GM10266 (cell line): ENCODE data around the gene AGPAT2.
"Not testable (repeated sequence)": the region's sequence is repeated elsewhere in the genome, so short reads cannot be mapped to it uniquely, and the experiment has no call there.

Experiments
- DNase-seq: peaks from one replicate; pipeline ENCODE4 v3.0.0; 2012; ENCODE audit errors: extremely low spot score
- CTCF ChIP-seq: IDR thresholded peaks from 2 replicates; pipeline ENCODE4 v1.5.1; 2012; ENCODE audit warnings: mild to moderate bottlenecking, low read depth; ENCODE audit not compliant: control insufficient read depth, insufficient read depth; ENCODE audit errors: missing control alignments

AGPAT2 gene

DNA sequence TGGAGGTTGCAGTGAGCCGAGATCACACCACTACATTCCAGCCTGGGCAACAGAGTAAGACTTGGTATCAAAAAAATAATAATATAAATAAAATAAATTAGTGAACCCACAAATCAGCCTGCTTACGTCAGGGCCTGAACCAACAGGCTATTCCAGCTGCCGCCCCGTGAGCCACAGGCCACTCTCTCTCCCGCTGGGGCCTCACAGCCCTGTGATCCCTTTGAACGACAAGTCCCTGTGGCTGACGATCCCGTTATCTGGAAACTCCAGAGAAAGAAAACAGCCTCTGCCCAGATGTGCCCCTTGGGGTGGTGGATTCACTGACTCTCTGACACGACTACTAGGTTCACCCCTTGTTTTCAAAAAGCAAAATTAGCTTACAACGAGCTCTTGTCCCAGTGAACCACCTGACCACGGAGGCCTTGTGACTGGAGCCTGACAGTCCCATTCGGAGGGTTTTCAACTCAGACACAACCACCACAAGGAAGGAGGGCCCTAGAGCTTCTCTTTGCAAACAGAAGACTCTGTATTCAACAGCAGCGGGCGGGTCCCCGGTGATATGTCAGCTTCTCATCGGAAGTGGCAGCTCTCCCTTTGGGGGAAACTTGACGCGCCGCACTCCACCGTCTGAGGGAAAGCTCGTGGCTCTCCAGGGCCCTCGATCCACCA is 20.7 kb upstream of the AGPAT2 start:
- no peak for TF ChIP-seq CTCF

DNA sequence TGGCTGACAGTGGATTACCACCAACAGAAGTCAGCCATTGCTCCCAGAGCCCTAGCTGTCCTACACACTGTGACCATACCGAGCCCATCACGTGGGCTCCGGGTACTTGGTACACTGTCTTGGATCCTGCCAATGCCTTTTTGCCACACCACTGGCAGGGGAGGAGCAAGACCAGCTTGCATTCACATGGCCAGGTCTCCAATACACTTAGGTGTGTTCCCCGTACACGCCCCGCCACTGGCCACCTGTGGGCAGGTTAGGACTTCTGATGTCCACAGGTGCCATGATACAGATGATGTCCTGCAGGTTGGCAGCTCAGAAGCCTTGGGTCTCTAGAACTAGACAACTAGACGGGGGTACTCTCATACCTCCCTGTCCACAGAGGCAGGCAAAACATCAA is 19.8 kb upstream of the AGPAT2 start:
- no peak for TF ChIP-seq CTCF

More for the DNA sequence above, 20.7 kb upstream of the AGPAT2 start:
- DNase-seq, result no peak

GRCh38 chr9:136705564-136705963 is 18.3 kb upstream of the AGPAT2 start:
- TF ChIP-seq CTCF, result no peak
- no peak for DNase-seq

More for the DNA sequence above, 19.8 kb upstream of the AGPAT2 start:
- DNase-seq, result no peak

GRCh38 chr9:136704741-136705140 is 17.5 kb upstream of the AGPAT2 start:
- not testable (repeated sequence) for DNase-seq

GRCh38 chr9:136703276-136703860 is 16.1 kb upstream of the AGPAT2 start:
- no peak for TF ChIP-seq CTCF
- DNase-seq, result no peak

- no peak for DNase-seq
- no peak for TF ChIP-seq CTCF
Observed at GRCh38 chr9:136701668-136702053, 14.4 kb upstream of the AGPAT2 start.

DNA sequence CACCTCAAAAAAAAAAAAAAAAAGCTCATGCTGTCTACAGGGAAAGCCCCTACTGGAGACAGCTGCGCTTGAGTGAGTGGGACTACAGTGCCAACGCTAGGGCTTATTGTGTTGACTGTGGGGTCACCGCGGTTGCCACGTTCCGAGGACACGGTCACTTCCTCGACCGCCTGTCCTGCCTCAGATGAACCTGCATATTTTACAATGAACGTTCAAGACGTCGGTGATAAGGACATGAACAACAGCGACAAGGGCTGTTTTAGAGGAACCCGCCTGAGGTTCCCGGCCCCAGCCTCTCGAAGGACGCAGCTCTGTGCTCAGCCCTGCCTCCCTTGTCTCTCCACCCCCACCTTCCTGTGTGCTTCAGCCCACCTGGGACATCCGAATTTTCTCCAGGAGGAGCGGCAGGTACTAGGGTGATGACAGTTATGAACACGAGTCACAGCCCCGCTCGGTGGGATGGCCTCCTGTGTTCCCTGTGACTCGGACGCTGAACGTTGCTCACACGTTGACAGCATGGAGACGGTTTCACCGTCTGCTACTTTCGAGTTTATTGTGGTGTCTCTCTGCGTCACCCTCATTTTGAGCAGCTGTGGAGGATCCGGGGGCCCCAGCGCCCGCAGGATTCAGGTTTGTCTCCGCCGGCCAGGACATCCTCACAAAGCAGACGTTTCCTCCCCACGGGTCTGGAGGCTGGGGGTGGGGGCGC is 13.9 kb upstream of the AGPAT2 start:
- no peak for TF ChIP-seq CTCF
- peak; percentile 85 for DNase-seq
